H9 (cell line): ENCODE measurements around the gene TNIK. TPM values are rescaled to one million over a fixed set of nuclear protein-coding genes. Genes with fewer than 3 reads are reported as not detected.

Source experiments
- DNase-seq: peaks from one replicate; pipeline ENCODE4 v3.0.0-alpha.2; 2017
- H2AFZ ChIP-seq: one replicate; pipeline ENCODE4 v1.6.1; 2013; ENCODE audit warnings: mild to moderate bottlenecking, low read length, control low read depth, moderate library complexity
- H2AK5ac ChIP-seq: 2 replicates; pipeline ENCODE4 v1.6.1; 2013; ENCODE audit warnings: low read length, control low read depth, mixed read lengths; ENCODE audit not compliant: insufficient read length
- H2BK120ac ChIP-seq: one replicate; pipeline ENCODE4 v1.6.1; 2013; ENCODE audit warnings: low read depth, mild to moderate bottlenecking, low read length, control low read depth, inconsistent platforms; ENCODE audit not compliant: poor library complexity, severe bottlenecking
- H2BK12ac ChIP-seq: 2 replicates; pipeline ENCODE4 v1.6.1; 2013; ENCODE audit warnings: low read length, control low read depth, mixed read lengths, low read depth; ENCODE audit not compliant: insufficient read length
- H2BK15ac ChIP-seq: 2 replicates; pipeline ENCODE4 v1.6.1; 2013; ENCODE audit warnings: low read depth, low read length, control low read depth
- H2BK20ac ChIP-seq: one replicate; pipeline ENCODE4 v1.6.1; 2013; ENCODE audit warnings: low read depth, mild to moderate bottlenecking, low read length, control low read depth, inconsistent platforms; ENCODE audit not compliant: poor library complexity, severe bottlenecking
- H2BK5ac ChIP-seq: 2 replicates; pipeline ENCODE4 v1.6.1; 2013; ENCODE audit warnings: low read length, control low read depth, mixed read lengths; ENCODE audit not compliant: insufficient read length
- H3K14ac ChIP-seq: 2 replicates; pipeline ENCODE4 v1.6.1; 2013; ENCODE audit warnings: low read length, control low read depth; ENCODE audit not compliant: insufficient read depth
- H3K18ac ChIP-seq: 2 replicates; pipeline ENCODE4 v1.6.1; 2013; ENCODE audit warnings: low read depth, mild to moderate bottlenecking, mixed read lengths, low read length, control low read depth; ENCODE audit not compliant: insufficient read length
- H3K23ac ChIP-seq: 2 replicates; pipeline ENCODE4 v1.6.1; 2013; ENCODE audit warnings: low read length, control low read depth, mixed read lengths, low read depth; ENCODE audit not compliant: insufficient read length
- H3K23me2 ChIP-seq: 2 replicates; pipeline ENCODE4 v1.6.1; 2013; ENCODE audit warnings: low read depth, mild to moderate bottlenecking, mixed read lengths, low read length, control low read depth; ENCODE audit not compliant: insufficient read length, poor library complexity, severe bottlenecking
- H3K27ac ChIP-seq: 2 replicates; pipeline ENCODE4 v1.5.1; 2013; ENCODE audit warnings: low read length, control low read depth, mixed read lengths, low read depth; ENCODE audit not compliant: insufficient read length
- H3K27me3 ChIP-seq: 2 replicates; pipeline ENCODE4 v1.6.1; 2013; ENCODE audit warnings: low read length, control low read depth, inconsistent platforms; ENCODE audit not compliant: insufficient read depth
- H3K4ac ChIP-seq: 2 replicates; pipeline ENCODE4 v1.6.1; 2013; ENCODE audit warnings: low read depth, mild to moderate bottlenecking, control low read depth, inconsistent platforms, low read length, moderate library complexity
- H3K4me1 ChIP-seq: 2 replicates; pipeline ENCODE4 v1.6.1; 2013; ENCODE audit warnings: low read length, control low read depth, inconsistent platforms; ENCODE audit not compliant: insufficient read depth
- H3K4me2 ChIP-seq: 2 replicates; pipeline ENCODE4 v1.6.1; 2013; ENCODE audit warnings: low read length, control low read depth, mixed read lengths; ENCODE audit not compliant: insufficient read length, insufficient read depth
- H3K56ac ChIP-seq: 2 replicates; pipeline ENCODE4 v1.6.1; 2013; ENCODE audit warnings: low read depth, mild to moderate bottlenecking, mixed read lengths, low read length, control low read depth; ENCODE audit not compliant: insufficient read length
- H3K79me1 ChIP-seq: 2 replicates; pipeline ENCODE4 v1.6.1; 2013; ENCODE audit warnings: low read depth, mild to moderate bottlenecking, moderate library complexity, low read length, control low read depth, inconsistent platforms; ENCODE audit not compliant: insufficient read depth, poor library complexity, severe bottlenecking
- H3K79me2 ChIP-seq: 2 replicates; pipeline ENCODE4 v1.6.1; 2013; ENCODE audit warnings: low read length, control low read depth, inconsistent platforms; ENCODE audit not compliant: insufficient read depth
- H3K9ac ChIP-seq: 2 replicates; pipeline ENCODE4 v1.6.1; 2013; ENCODE audit warnings: low read length, control low read depth, mixed read lengths; ENCODE audit not compliant: insufficient read length; ENCODE audit errors: extremely low read depth
- H3K9me3 ChIP-seq: one replicate; pipeline ENCODE4 v1.6.1; 2013; ENCODE audit warnings: low read depth, low read length, inconsistent platforms; ENCODE audit not compliant: control insufficient read depth
- H3T11ph ChIP-seq: one replicate; pipeline ENCODE4 v1.6.1; 2013; ENCODE audit warnings: mild to moderate bottlenecking, low read length, control low read depth, inconsistent platforms
- H4K20me1 ChIP-seq: one replicate; pipeline ENCODE4 v1.6.1; 2013; ENCODE audit not compliant: control insufficient read depth, insufficient read length, insufficient read depth
- H4K5ac ChIP-seq: 2 replicates; pipeline ENCODE4 v1.6.1; 2013; ENCODE audit warnings: low read depth, mild to moderate bottlenecking, mixed read lengths, low read length, control low read depth; ENCODE audit not compliant: insufficient read length
- H4K8ac ChIP-seq: replicated peaks from 2 replicates; pipeline ENCODE4 v1.6.1; 2013; ENCODE audit warnings: low read length, control low read depth, mixed read lengths, low read depth; ENCODE audit not compliant: insufficient read length
- H4K91ac ChIP-seq: 2 replicates; pipeline ENCODE4 v1.6.1; 2013; ENCODE audit warnings: low read depth, mild to moderate bottlenecking, moderate library complexity, mixed read lengths, low read length, control low read depth; ENCODE audit not compliant: insufficient read length
- H3K27ac Mint-ChIP-seq, 3 experiments: 2 replicates in 2 of 3; 3 replicates in 1 of 3; pipeline ENCODE4 v1.8.0; 2020 to 2021; ENCODE audit warnings: mixed read lengths in 3 of 3, mild to moderate bottlenecking in 1 of 3, moderate library complexity in 1 of 3
- H3K27me3 Mint-ChIP-seq: 2 replicates; pipeline ENCODE4 v1.8.0; 2021; ENCODE audit warnings: low read depth, mild to moderate bottlenecking, moderate library complexity, mixed read lengths
- H3K36me3 Mint-ChIP-seq, 3 experiments: 2 replicates in 2 of 3; 3 replicates in 1 of 3; pipeline ENCODE4 v1.8.0; 2020 to 2021; ENCODE audit warnings: low read depth in 3 of 3, mixed read lengths in 3 of 3; ENCODE audit not compliant: insufficient read depth in 1 of 3
- H3K4me1 Mint-ChIP-seq, 2 experiments: 2 replicates each; pipeline ENCODE4 v1.8.0; 2020; ENCODE audit warnings: mixed read lengths in 2 of 2
- H3K4me3 Mint-ChIP-seq, 2 experiments: 2 replicates in 1 of 2; 3 replicates in 1 of 2; pipeline ENCODE4 v1.8.0; 2020 to 2021; ENCODE audit warnings: mild to moderate bottlenecking in 2 of 2, mixed read lengths in 2 of 2, moderate library complexity in 1 of 2
- H3K9me3 Mint-ChIP-seq, 2 experiments: 2 replicates in 1 of 2; 3 replicates in 1 of 2; pipeline ENCODE4 v1.8.0; 2020; ENCODE audit warnings: mild to moderate bottlenecking in 2 of 2, mixed read lengths in 2 of 2, moderate library complexity in 1 of 2
- WGBS: extraction: QIAGEN DNeasy Blood & Tissue Kit; methylation state at CpG from one replicate; pipeline ENCODE4 v1.1.7; 2013; ENCODE audit warnings: missing lambda C conversion rate, low lambda C conversion rate, mixed read lengths; ENCODE audit not compliant: insufficient read length; ENCODE audit errors: extremely low coverage; 5-methylcytosine and 5-hydroxymethylcytosine counted together
- total RNA-seq: library from RNA; stranded (reverse); gene quantifications from 2 replicates; pipeline ENCODE4 v1.2.1, GENCODE V29; 2021
- TF ChIP-seq, protein P1 (sequence below): fragments of 200-600 bp; sonication (generic); conservative IDR thresholded peaks from 3 replicates; pipeline ENCODE4 v1.8.0; 2021; ENCODE audit warnings: antibody characterized with exemption, mild to moderate bottlenecking

Gene TNIK
- total RNA-seq, 1 experiment from 2014 or later = 15.9 TPM

DNA sequence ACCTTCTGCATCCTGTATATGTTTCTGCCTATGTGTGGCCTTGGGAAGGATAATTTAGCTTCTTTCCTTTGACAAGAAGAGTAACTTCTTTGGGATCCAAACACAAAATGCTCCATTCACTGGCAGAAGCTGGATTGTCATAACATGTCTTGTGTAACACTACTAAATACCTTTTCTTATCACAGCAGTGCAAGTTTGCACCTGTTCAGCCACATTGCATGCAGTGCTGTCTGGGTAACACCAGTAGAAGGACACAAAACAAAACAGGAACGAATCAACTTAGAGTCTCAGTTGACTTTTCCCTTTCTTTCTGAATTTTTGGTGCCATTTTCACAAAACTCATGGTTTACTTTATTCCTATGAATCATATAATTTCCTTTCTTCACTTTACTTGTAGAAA, 43.6 kb upstream of the TNIK start:
- no peaks in the 10 kb centered on the region for H4K20me1 ChIP-seq
- no peaks in the 10 kb centered on the region for H3K23me2 ChIP-seq
- TF ChIP-seq, protein P1, sequence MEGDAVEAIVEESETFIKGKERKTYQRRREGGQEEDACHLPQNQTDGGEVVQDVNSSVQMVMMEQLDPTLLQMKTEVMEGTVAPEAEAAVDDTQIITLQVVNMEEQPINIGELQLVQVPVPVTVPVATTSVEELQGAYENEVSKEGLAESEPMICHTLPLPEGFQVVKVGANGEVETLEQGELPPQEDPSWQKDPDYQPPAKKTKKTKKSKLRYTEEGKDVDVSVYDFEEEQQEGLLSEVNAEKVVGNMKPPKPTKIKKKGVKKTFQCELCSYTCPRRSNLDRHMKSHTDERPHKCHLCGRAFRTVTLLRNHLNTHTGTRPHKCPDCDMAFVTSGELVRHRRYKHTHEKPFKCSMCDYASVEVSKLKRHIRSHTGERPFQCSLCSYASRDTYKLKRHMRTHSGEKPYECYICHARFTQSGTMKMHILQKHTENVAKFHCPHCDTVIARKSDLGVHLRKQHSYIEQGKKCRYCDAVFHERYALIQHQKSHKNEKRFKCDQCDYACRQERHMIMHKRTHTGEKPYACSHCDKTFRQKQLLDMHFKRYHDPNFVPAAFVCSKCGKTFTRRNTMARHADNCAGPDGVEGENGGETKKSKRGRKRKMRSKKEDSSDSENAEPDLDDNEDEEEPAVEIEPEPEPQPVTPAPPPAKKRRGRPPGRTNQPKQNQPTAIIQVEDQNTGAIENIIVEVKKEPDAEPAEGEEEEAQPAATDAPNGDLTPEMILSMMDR = no peak
- H2BK12ac ChIP-seq = no peak overlapping the region
- no peaks in the 10 kb centered on the region for H3K79me1 ChIP-seq
- no peak overlapping the region for H3K4me2 ChIP-seq
- Mint-ChIP-seq H3K27me3 (no peaks in the 10 kb centered on the region), H3K27ac (no peak overlapping the region), H3K36me3 (no peaks in the 10 kb centered on the region), H3K4me3 (no peak overlapping the region), H3K9me3 (no peaks in the 10 kb centered on the region; a peak in 1 of 5 replicates), H3K4me1 (peaks cover 0 to under 1% of the 10 kb centered on the region in 2 experiments; a peak in 1 of 4 replicates)
- H3K23ac ChIP-seq = no peak overlapping the region
- no peak overlapping the region for H3T11ph ChIP-seq
- H2BK120ac ChIP-seq = no peak overlapping the region
- H3K27ac ChIP-seq = no peak overlapping the region
- no CpG with 5 or more reads among the region's 1 CpG for WGBS
- H3K79me2 ChIP-seq = no peaks in the 10 kb centered on the region
- no peak overlapping the region for H3K14ac ChIP-seq
- H2BK15ac ChIP-seq = no peak overlapping the region
- no peak overlapping the region for H4K91ac ChIP-seq
- no peak overlapping the region for H2AK5ac ChIP-seq
- no peak overlapping the region for H4K5ac ChIP-seq
- H3K27me3 ChIP-seq = no peaks in the 10 kb centered on the region
- H3K4ac ChIP-seq = no peak overlapping the region
- no peak overlapping the region for H3K56ac ChIP-seq
- no peak overlapping the region for H2AFZ ChIP-seq
- H2BK5ac ChIP-seq = no peak overlapping the region
- H4K8ac ChIP-seq = no peak overlapping the region
- H3K4me1 ChIP-seq = peaks cover under 1% of the 10 kb centered on the region; the same call in 1 of the 2 replicates
- H2BK20ac ChIP-seq = no peak overlapping the region
- no peak for DNase-seq
- no peaks in the 10 kb centered on the region for H3K9me3 ChIP-seq
- no peak overlapping the region for H3K9ac ChIP-seq
- H3K18ac ChIP-seq = no peak overlapping the region
